ENCODE measurements around the gene TTC21A. TPM values are rescaled to one million over a fixed set of nuclear protein-coding genes. Genes with fewer than 3 reads are reported as not detected.

TTC21A gene
- total and polyA plus RNA-seq, 2 of the 13 experiments (the other 11 are each of a cell fraction or from before 2014, with no cell fraction given) = 0.31 to 1.5 TPM

DNA sequence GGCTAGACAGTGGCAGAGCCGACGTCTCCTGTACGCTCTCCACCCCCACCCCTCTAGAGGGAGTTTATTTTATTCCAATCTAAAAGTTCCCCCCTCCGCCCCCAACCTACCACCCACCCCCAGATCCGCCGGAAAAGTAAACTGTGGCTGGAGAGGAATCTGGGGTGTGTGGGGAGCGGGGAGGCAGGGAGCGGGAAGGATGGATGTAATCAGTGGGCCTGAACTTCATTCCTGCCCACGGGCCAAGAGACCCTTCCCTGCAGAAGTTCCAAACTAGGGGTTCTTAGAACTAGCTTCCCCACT lies 46.4 kb downstream of the TTC21A start:
- H3K27me3 ChIP-seq (ENCODE audit: control insufficient read depth in 1 of 2, insufficient read depth in 2 of 2, low read length in 2 of 2) = no peaks in the 10 kb centered on the region; a peak in 1 of 5 replicates
- H3K9me3 ChIP-seq (ENCODE audit: low read length) = no peaks in the 10 kb centered on the region
- H3K27ac ChIP-seq (ENCODE audit: extremely low read length, insufficient read depth, low read length) = peak overlapping the region; percentile 73
- in situ Hi-C loops (cut with HindIII; ENCODE audit: extremely low pct_ligation_motif_present, low pct_unique_long_range_greater_than_20kb) = no loop called here
- intact Hi-C loops (cut with micrococcal nuclease; ENCODE audit: unreplicated experiment) = loop anchor here (1.0 kb wide), 1 partner anchor 23 kb away; no protein-coding TSS in a partner anchor
- ChIA-PET POLR2A (interaction anchor here (1.2 kb wide), 1 partner anchor 24 kb away, joined by 5 read pairs; no protein-coding TSS in a partner anchor), CTCF (ENCODE audit: low intra/inter-chr PET ratio, low total read pairs) (no interaction called here)
- DNase-seq (ENCODE audit: low spot score) (no peak), ATAC-seq (no peak), FAIRE-seq (no peak)
- H4K20me1 ChIP-seq (ENCODE audit: insufficient read depth, low read length) = peaks cover 37% of the 10 kb centered on the region
- BruUV-seq (replicated peaks) = no TSS peak
- H3K4me1 ChIP-seq (ENCODE audit: insufficient read depth, low read length) = peaks cover 52% of the 10 kb centered on the region
- peaks cover 43% of the 10 kb centered on the region for H3K79me2 ChIP-seq (ENCODE audit: insufficient read depth, low read length)
- peak overlapping the region; percentile 73 to 91 (median 84) for H3K4me3 ChIP-seq (replicated peaks in 1 of 3; ENCODE audit: insufficient read depth in 1 of 3, low read depth in 2 of 3, low read length in 3 of 3)
- 3% methylated on average over 7 of the region's 9 CpGs for WGBS (ENCODE audit: low lambda C conversion rate)
- H2AFZ ChIP-seq (ENCODE audit: low read length) = no peak overlapping the region
- peak overlapping the region; percentile 84 for H3K9ac ChIP-seq (ENCODE audit: insufficient read depth, low read depth, low read length)
- peak overlapping the region; percentile 87 for H3K4me2 ChIP-seq (ENCODE audit: low read depth, low read length)
- H3K36me3 ChIP-seq (replicated peaks in 1 of 2; ENCODE audit: control insufficient read depth in 1 of 2, insufficient read depth in 2 of 2, low read length in 2 of 2) = peaks cover 0 to 1% of the 10 kb centered on the region in 2 experiments; a peak in 1 of 5 replicates
- no peak for TF ChIP-seq ARID2 (CRISPR knock-in tag; IDR thresholded peaks at IDR 0.05; ENCODE audit: borderline replicate concordance)
- no peak for TF ChIP-seq ISX (CRISPR knock-in tag; conservative IDR thresholded peaks at IDR 0.05)
- TF ChIP-seq KLF16 (CRISPR knock-in tag; IDR thresholded peaks at IDR 0.05) = 0 out of 4 replicates have a peak, but pooled peaks of 1 of the 2 experiments have one; percentile 22
- peak in 1 of 2 experiments; percentile 19; a peak in 1 of 4 replicates for TF ChIP-seq POLR2A (IDR thresholded peaks at IDR 0.05; ENCODE audit: insufficient read depth in 1 of 2, low read depth in 2 of 2, low read length in 2 of 2)
- TF ChIP-seq, protein P1, sequence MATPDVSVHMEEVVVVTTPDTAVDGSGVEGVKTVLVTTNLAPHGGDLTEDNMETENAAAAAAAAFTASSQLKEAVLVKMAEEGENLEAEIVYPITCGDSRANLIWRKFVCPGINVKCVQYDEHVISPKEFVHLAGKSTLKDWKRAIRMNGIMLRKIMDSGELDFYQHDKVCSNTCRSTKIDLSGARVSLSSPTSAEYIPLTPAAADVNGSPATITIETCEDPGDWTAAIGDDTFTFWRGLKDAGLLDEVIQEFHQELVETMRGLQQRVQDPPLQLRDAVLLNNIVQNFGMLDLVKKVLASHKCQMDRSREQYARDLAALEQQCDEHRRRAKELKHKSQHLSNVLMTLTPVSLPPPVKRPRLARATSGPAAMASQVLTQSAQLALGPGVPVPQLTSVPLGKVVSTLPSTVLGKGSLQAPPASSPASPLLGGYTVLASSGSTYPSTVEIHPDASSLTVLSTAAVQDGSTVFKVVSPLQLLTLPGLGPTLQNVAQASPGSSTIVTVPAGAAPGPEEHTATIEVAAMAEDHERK (CRISPR knock-in tag; IDR thresholded peaks at IDR 0.05; ENCODE audit: low read depth) = no peak
- no peak for TF ChIP-seq ERF (CRISPR knock-in tag; IDR thresholded peaks at IDR 0.05)
- TF ChIP-seq MATR3 (CRISPR knock-in tag; IDR thresholded peaks at IDR 0.05) = no peak
- TF ChIP-seq ELF4 (CRISPR knock-in tag; IDR thresholded peaks at IDR 0.05; ENCODE audit: borderline replicate concordance) = no peak
- TF ChIP-seq ZNF263 (CRISPR knock-in tag; IDR thresholded peaks at IDR 0.05) = no peak
- TF ChIP-seq NCOR1 (IDR thresholded peaks at IDR 0.05; ENCODE audit: borderline replicate concordance, low read length) = no peak
- no peak for TF ChIP-seq SP2 (CRISPR knock-in tag; IDR thresholded peaks at IDR 0.05)
- TF ChIP-seq NBN (conservative IDR thresholded peaks at IDR 0.05) = no peak
- TF ChIP-seq, protein P2, sequence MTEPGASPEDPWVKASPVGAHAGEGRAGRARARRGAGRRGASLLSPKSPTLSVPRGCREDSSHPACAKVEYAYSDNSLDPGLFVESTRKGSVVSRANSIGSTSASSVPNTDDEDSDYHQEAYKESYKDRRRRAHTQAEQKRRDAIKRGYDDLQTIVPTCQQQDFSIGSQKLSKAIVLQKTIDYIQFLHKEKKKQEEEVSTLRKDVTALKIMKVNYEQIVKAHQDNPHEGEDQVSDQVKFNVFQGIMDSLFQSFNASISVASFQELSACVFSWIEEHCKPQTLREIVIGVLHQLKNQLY (CRISPR knock-in tag; IDR thresholded peaks at IDR 0.05) = no peak
- TF ChIP-seq ZNF350 (CRISPR knock-in tag; IDR thresholded peaks at IDR 0.05; ENCODE audit: borderline replicate concordance, low read depth) = no peak
- TF ChIP-seq ZNF10 (CRISPR knock-in tag; IDR thresholded peaks at IDR 0.05; ENCODE audit: borderline replicate concordance, low read depth) = no peak
- TF ChIP-seq, protein P3, sequence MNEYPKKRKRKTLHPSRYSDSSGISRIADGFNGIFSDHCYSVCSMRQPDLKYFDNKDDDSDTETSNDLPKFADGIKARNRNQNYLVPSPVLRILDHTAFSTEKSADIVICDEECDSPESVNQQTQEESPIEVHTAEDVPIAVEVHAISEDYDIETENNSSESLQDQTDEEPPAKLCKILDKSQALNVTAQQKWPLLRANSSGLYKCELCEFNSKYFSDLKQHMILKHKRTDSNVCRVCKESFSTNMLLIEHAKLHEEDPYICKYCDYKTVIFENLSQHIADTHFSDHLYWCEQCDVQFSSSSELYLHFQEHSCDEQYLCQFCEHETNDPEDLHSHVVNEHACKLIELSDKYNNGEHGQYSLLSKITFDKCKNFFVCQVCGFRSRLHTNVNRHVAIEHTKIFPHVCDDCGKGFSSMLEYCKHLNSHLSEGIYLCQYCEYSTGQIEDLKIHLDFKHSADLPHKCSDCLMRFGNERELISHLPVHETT (CRISPR knock-in tag; conservative IDR thresholded peaks at IDR 0.05) = no peak
- TF ChIP-seq, protein P4, sequence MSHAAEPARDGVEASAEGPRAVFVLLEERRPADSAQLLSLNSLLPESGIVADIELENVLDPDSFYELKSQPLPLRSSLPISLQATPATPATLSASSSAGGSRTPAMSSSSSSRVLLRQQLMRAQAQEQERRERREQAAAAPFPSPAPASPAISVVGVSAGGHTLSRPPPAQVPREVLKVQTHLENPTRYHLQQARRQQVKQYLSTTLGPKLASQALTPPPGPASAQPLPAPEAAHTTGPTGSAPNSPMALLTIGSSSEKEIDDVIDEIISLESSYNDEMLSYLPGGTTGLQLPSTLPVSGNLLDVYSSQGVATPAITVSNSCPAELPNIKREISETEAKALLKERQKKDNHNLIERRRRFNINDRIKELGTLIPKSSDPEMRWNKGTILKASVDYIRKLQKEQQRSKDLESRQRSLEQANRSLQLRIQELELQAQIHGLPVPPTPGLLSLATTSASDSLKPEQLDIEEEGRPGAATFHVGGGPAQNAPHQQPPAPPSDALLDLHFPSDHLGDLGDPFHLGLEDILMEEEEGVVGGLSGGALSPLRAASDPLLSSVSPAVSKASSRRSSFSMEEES (CRISPR knock-in tag; IDR thresholded peaks at IDR 0.05) = no peak
- TF ChIP-seq, protein P5, sequence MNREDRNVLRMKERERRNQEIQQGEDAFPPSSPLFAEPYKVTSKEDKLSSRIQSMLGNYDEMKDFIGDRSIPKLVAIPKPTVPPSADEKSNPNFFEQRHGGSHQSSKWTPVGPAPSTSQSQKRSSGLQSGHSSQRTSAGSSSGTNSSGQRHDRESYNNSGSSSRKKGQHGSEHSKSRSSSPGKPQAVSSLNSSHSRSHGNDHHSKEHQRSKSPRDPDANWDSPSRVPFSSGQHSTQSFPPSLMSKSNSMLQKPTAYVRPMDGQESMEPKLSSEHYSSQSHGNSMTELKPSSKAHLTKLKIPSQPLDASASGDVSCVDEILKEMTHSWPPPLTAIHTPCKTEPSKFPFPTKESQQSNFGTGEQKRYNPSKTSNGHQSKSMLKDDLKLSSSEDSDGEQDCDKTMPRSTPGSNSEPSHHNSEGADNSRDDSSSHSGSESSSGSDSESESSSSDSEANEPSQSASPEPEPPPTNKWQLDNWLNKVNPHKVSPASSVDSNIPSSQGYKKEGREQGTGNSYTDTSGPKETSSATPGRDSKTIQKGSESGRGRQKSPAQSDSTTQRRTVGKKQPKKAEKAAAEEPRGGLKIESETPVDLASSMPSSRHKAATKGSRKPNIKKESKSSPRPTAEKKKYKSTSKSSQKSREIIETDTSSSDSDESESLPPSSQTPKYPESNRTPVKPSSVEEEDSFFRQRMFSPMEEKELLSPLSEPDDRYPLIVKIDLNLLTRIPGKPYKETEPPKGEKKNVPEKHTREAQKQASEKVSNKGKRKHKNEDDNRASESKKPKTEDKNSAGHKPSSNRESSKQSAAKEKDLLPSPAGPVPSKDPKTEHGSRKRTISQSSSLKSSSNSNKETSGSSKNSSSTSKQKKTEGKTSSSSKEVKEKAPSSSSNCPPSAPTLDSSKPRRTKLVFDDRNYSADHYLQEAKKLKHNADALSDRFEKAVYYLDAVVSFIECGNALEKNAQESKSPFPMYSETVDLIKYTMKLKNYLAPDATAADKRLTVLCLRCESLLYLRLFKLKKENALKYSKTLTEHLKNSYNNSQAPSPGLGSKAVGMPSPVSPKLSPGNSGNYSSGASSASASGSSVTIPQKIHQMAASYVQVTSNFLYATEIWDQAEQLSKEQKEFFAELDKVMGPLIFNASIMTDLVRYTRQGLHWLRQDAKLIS (CRISPR knock-in tag; IDR thresholded peaks at IDR 0.05) = no peak

Measured in HepG2 (cell line).